Activated naive CD8-positive, alpha-beta T cell treated with anti-CD3 and anti-CD28 coated beads for 36 hours (primary cell): ENCODE results near the gene IGSF21. TPM values are rescaled to one million over a fixed set of nuclear protein-coding genes. Genes with fewer than 3 reads are reported as not detected.

Source experiments
- DNase-seq: peaks from one replicate; pipeline ENCODE4 v3.0.0; 2021
- H3K27ac Mint-ChIP-seq: one replicate; pipeline ENCODE4 v1.8.0; 2022; ENCODE audit warnings: mild to moderate bottlenecking, moderate library complexity, mixed read lengths
- H3K27me3 Mint-ChIP-seq: one replicate; pipeline ENCODE4 v1.8.0; 2022; ENCODE audit warnings: mild to moderate bottlenecking, mixed read lengths
- H3K36me3 Mint-ChIP-seq: one replicate; pipeline ENCODE4 v1.8.0; 2021; ENCODE audit warnings: mild to moderate bottlenecking, mixed read lengths
- H3K4me1 Mint-ChIP-seq: one replicate; pipeline ENCODE4 v1.8.0; 2021; ENCODE audit warnings: mixed read lengths
- H3K4me3 Mint-ChIP-seq: one replicate; pipeline ENCODE4 v1.8.0; 2022; ENCODE audit warnings: mild to moderate bottlenecking, moderate library complexity, mixed read lengths
- H3K9me3 Mint-ChIP-seq: one replicate; pipeline ENCODE4 v1.8.0; 2022; ENCODE audit warnings: mixed read lengths
- total RNA-seq, 2 experiments: library from RNA; stranded (reverse); gene quantifications; one replicate each; pipeline ENCODE4 v1.2.3, GENCODE V29; 2021

IGSF21 gene
- total RNA-seq, 2 experiments from 2014 or later, result not detected

- Mint-ChIP-seq H3K27ac (no peak overlapping the region), H3K9me3 (no peaks in the 10 kb centered on the region), H3K4me3 (no peak overlapping the region), H3K4me1 (no peaks in the 10 kb centered on the region), H3K36me3 (no peaks in the 10 kb centered on the region), H3K27me3 (no peaks in the 10 kb centered on the region)
- no peak for DNase-seq
These were observed 35.4 kb downstream of the IGSF21 start for GRCh38 chr1:18142969-18143368.

GRCh38 chr1:18144062-18144461 lies 36.5 kb downstream of the IGSF21 start:
- Mint-ChIP-seq H3K27ac (no peak overlapping the region), H3K9me3 (no peaks in the 10 kb centered on the region), H3K4me3 (no peak overlapping the region), H3K27me3 (no peaks in the 10 kb centered on the region), H3K36me3 (no peaks in the 10 kb centered on the region), H3K4me1 (no peaks in the 10 kb centered on the region)
- DNase-seq, result no peak

- no peaks in the 10 kb centered on the region for H3K36me3 Mint-ChIP-seq
- H3K9me3 Mint-ChIP-seq, result no peaks in the 10 kb centered on the region
- no peak overlapping the region for H3K27ac Mint-ChIP-seq
- no peaks in the 10 kb centered on the region for H3K27me3 Mint-ChIP-seq
- H3K4me1 Mint-ChIP-seq, result no peaks in the 10 kb centered on the region
- no peak overlapping the region for H3K4me3 Mint-ChIP-seq
- no peak for DNase-seq
These were observed 37.5 kb downstream of the IGSF21 start for GRCh38 chr1:18144916-18145647.

- H3K36me3 Mint-ChIP-seq, result no peaks in the 10 kb centered on the region
- no peaks in the 10 kb centered on the region for H3K9me3 Mint-ChIP-seq
- no peak overlapping the region for H3K27ac Mint-ChIP-seq
- H3K27me3 Mint-ChIP-seq, result no peaks in the 10 kb centered on the region
- no peak for DNase-seq
- no peak overlapping the region for H3K4me3 Mint-ChIP-seq
- H3K4me1 Mint-ChIP-seq, result no peaks in the 10 kb centered on the region
These were observed 38.4 kb downstream of the IGSF21 start for GRCh38 chr1:18145851-18146618.

GRCh38 chr1:18146886-18147285 lies 39.3 kb downstream of the IGSF21 start:
- H3K27ac Mint-ChIP-seq, result no peak overlapping the region
- no peak overlapping the region for H3K4me3 Mint-ChIP-seq
- H3K4me1 Mint-ChIP-seq, result no peaks in the 10 kb centered on the region
- no peaks in the 10 kb centered on the region for H3K36me3 Mint-ChIP-seq
- no peak for DNase-seq
- no peaks in the 10 kb centered on the region for H3K27me3 Mint-ChIP-seq
- H3K9me3 Mint-ChIP-seq, result no peaks in the 10 kb centered on the region

GRCh38 chr1:18147672-18148071 lies 40.1 kb downstream of the IGSF21 start:
- H3K27me3 Mint-ChIP-seq, result no peaks in the 10 kb centered on the region
- H3K27ac Mint-ChIP-seq, result no peak overlapping the region
- H3K4me3 Mint-ChIP-seq, result no peak overlapping the region
- DNase-seq, result no peak
- no peaks in the 10 kb centered on the region for H3K9me3 Mint-ChIP-seq
- no peaks in the 10 kb centered on the region for H3K4me1 Mint-ChIP-seq
- H3K36me3 Mint-ChIP-seq, result no peaks in the 10 kb centered on the region

GRCh38 chr1:18148461-18148860 lies 40.9 kb downstream of the IGSF21 start:
- no peaks in the 10 kb centered on the region for H3K27me3 Mint-ChIP-seq
- no peak for DNase-seq
- H3K9me3 Mint-ChIP-seq, result no peaks in the 10 kb centered on the region
- H3K27ac Mint-ChIP-seq, result no peak overlapping the region
- H3K4me3 Mint-ChIP-seq, result no peak overlapping the region
- no peaks in the 10 kb centered on the region for H3K36me3 Mint-ChIP-seq
- no peaks in the 10 kb centered on the region for H3K4me1 Mint-ChIP-seq

- H3K9me3 Mint-ChIP-seq, result no peaks in the 10 kb centered on the region
- no peak overlapping the region for H3K4me3 Mint-ChIP-seq
- H3K36me3 Mint-ChIP-seq, result no peaks in the 10 kb centered on the region
- DNase-seq, result no peak
- H3K4me1 Mint-ChIP-seq, result no peaks in the 10 kb centered on the region
- H3K27ac Mint-ChIP-seq, result no peak overlapping the region
- H3K27me3 Mint-ChIP-seq, result no peaks in the 10 kb centered on the region
These were observed 41.5 kb downstream of the IGSF21 start for GRCh38 chr1:18149027-18149641.

- Mint-ChIP-seq H3K4me3 (no peak overlapping the region), H3K27ac (no peak overlapping the region), H3K4me1 (no peaks in the 10 kb centered on the region), H3K36me3 (no peaks in the 10 kb centered on the region), H3K9me3 (no peaks in the 10 kb centered on the region), H3K27me3 (no peaks in the 10 kb centered on the region)
- no peak for DNase-seq
These were observed 44.0 kb downstream of the IGSF21 start for GRCh38 chr1:18151436-18152122.

- Mint-ChIP-seq H3K27ac (no peak overlapping the region), H3K36me3 (no peaks in the 10 kb centered on the region), H3K4me3 (no peak overlapping the region)
These were observed 47.0 kb downstream of the IGSF21 start for GRCh38 chr1:18154430-18155194.

GRCh38 chr1:18155881-18156385 lies 48.3 kb downstream of the IGSF21 start:
- H3K9me3 Mint-ChIP-seq, result no peaks in the 10 kb centered on the region
- no peaks in the 10 kb centered on the region for H3K4me1 Mint-ChIP-seq
- no peak for DNase-seq
- H3K36me3 Mint-ChIP-seq, result no peaks in the 10 kb centered on the region
- no peak overlapping the region for H3K4me3 Mint-ChIP-seq
- H3K27me3 Mint-ChIP-seq, result peaks cover 17% of the 10 kb centered on the region
- no peak overlapping the region for H3K27ac Mint-ChIP-seq

More at GRCh38 chr1:18154430-18155194, 47.0 kb downstream of the IGSF21 start:
- Mint-ChIP-seq H3K9me3 (no peaks in the 10 kb centered on the region), H3K4me1 (no peaks in the 10 kb centered on the region), H3K27me3 (peaks cover 11% of the 10 kb centered on the region)
- DNase-seq, result no peak

GRCh38 chr1:18157352-18157751 lies 49.8 kb downstream of the IGSF21 start:
- H3K4me3 Mint-ChIP-seq, result no peak overlapping the region
- no peaks in the 10 kb centered on the region for H3K4me1 Mint-ChIP-seq
- no peaks in the 10 kb centered on the region for H3K9me3 Mint-ChIP-seq
- H3K36me3 Mint-ChIP-seq, result no peaks in the 10 kb centered on the region
- H3K27ac Mint-ChIP-seq, result no peak overlapping the region
- peaks cover 17% of the 10 kb centered on the region for H3K27me3 Mint-ChIP-seq
- DNase-seq, result no peak

GRCh38 chr1:18157968-18158367 lies 50.4 kb downstream of the IGSF21 start:
- Mint-ChIP-seq H3K4me1 (no peaks in the 10 kb centered on the region), H3K4me3 (no peak overlapping the region), H3K36me3 (no peaks in the 10 kb centered on the region), H3K27ac (no peak overlapping the region), H3K9me3 (no peaks in the 10 kb centered on the region), H3K27me3 (peaks cover 17% of the 10 kb centered on the region)
- DNase-seq, result no peak

- Mint-ChIP-seq H3K27me3 (peaks cover 17% of the 10 kb centered on the region), H3K4me3 (no peak overlapping the region), H3K9me3 (no peaks in the 10 kb centered on the region), H3K27ac (no peak overlapping the region), H3K36me3 (no peaks in the 10 kb centered on the region), H3K4me1 (no peaks in the 10 kb centered on the region)
- no peak for DNase-seq
These were observed 51.1 kb downstream of the IGSF21 start for GRCh38 chr1:18158714-18159113.
